IPS-NIHi7 (cell line): Measurements from ENCODE around the gene C6orf141.

Experiments
- DNase-seq: peaks from one replicate; pipeline ENCODE4 v3.0.0; 2012; ENCODE audit warnings: mixed read lengths; ENCODE audit errors: extremely low spot score

The C6orf141 gene

GRCh38 chr6:49550492-49551077 lies at the start of gene C6orf141:
Gene C6orf141 (plus strand): TSS chr6:49550668. CDS start chr6:49550793, 125 bp downstream.
- DNase-seq, result peak; percentile 75

GRCh38 chr6:49504666-49505065 lies 45.8 kb upstream of the C6orf141 start:
- DNase-seq, result no peak

- DNase-seq, result no peak
These were observed 43.8 kb upstream of the C6orf141 start for GRCh38 chr6:49506569-49507111.

- no peak for DNase-seq
These were observed 41.1 kb upstream of the C6orf141 start for GRCh38 chr6:49509342-49509741.

GRCh38 chr6:49513153-49513989 lies 37.1 kb upstream of the C6orf141 start:
- DNase-seq, result no peak

- no peak for DNase-seq
These were observed 35.6 kb upstream of the C6orf141 start for GRCh38 chr6:49514571-49515484.

- no peak for DNase-seq
These were observed 34.9 kb upstream of the C6orf141 start for GRCh38 chr6:49515485-49516146.

GRCh38 chr6:49516147-49516505 lies 34.3 kb upstream of the C6orf141 start:
- DNase-seq, result no peak

GRCh38 chr6:49517919-49518318 lies 32.5 kb upstream of the C6orf141 start:
- no peak for DNase-seq

- no peak for DNase-seq
These were observed 30.8 kb upstream of the C6orf141 start for GRCh38 chr6:49519660-49520059.

- DNase-seq, result no peak
These were observed 27.5 kb upstream of the C6orf141 start for GRCh38 chr6:49522710-49523593.

- no peak for DNase-seq
These were observed 26.6 kb upstream of the C6orf141 start for GRCh38 chr6:49523901-49524300.

GRCh38 chr6:49524541-49524940 lies 25.9 kb upstream of the C6orf141 start:
- DNase-seq, result no peak

GRCh38 chr6:49526598-49526997 lies 23.9 kb upstream of the C6orf141 start:
- no peak for DNase-seq

GRCh38 chr6:49527320-49527719 lies 23.1 kb upstream of the C6orf141 start:
- no peak for DNase-seq

- no peak for DNase-seq
These were observed 21.9 kb upstream of the C6orf141 start for GRCh38 chr6:49528571-49528970.

- DNase-seq, result no peak
These were observed 20.2 kb upstream of the C6orf141 start for GRCh38 chr6:49530141-49530776.

GRCh38 chr6:49531774-49532569 lies 18.5 kb upstream of the C6orf141 start:
- DNase-seq, result peak; percentile 17

GRCh38 chr6:49535795-49536194 lies 14.7 kb upstream of the C6orf141 start:
- DNase-seq, result no peak
